Activated CD4-positive, alpha-beta T cell treated with anti-CD3 and anti-CD28 coated beads, Interleukin-10, Interleukin-2, amounts not matched to agents 100 ng/mL and 50 ng/mL, durations not matched to agents 16 hours and 8 hours (primary cell): ENCODE measurements around the gene PLPP4.
"Not testable (repeated sequence)": the region's sequence is repeated elsewhere in the genome, so short reads cannot be mapped to it uniquely, and the experiment has no call there.

Experiments
- DNase-seq: peaks from one replicate; pipeline ENCODE4 v3.0.0-alpha.2; 2020

Gene PLPP4

GRCh38 chr10:120492346-120492745 lies 35.3 kb downstream of the PLPP4 start:
- DNase-seq = no peak

- DNase-seq = no peak
These were observed 36.6 kb downstream of the PLPP4 start for GRCh38 chr10:120493411-120494312.

- no peak for DNase-seq
These were observed 37.3 kb downstream of the PLPP4 start for GRCh38 chr10:120494313-120494710.

GRCh38 chr10:120495226-120496009 lies 38.4 kb downstream of the PLPP4 start:
- no peak for DNase-seq

- no peak for DNase-seq
These were observed 42.9 kb downstream of the PLPP4 start for GRCh38 chr10:120499883-120500282.

- DNase-seq = no peak
These were observed 46.7 kb downstream of the PLPP4 start for GRCh38 chr10:120503689-120504088.

- DNase-seq = not testable (repeated sequence)
These were observed 47.2 kb downstream of the PLPP4 start for GRCh38 chr10:120504227-120504626.

- DNase-seq = no peak
These were observed 48.0 kb downstream of the PLPP4 start for GRCh38 chr10:120505056-120505455.

GRCh38 chr10:120505866-120506265 lies 48.8 kb downstream of the PLPP4 start:
- DNase-seq = no peak

GRCh38 chr10:120506674-120507073 lies 49.6 kb downstream of the PLPP4 start:
- no peak for DNase-seq

GRCh38 chr10:120507175-120507574 lies 50.1 kb downstream of the PLPP4 start:
- no peak for DNase-seq

- no peak for DNase-seq
These were observed 50.6 kb downstream of the PLPP4 start for GRCh38 chr10:120507651-120508050.

GRCh38 chr10:120508393-120508792 lies 51.4 kb downstream of the PLPP4 start:
- DNase-seq = peak; percentile 42

GRCh38 chr10:120508966-120509365 lies 51.9 kb downstream of the PLPP4 start:
- no peak for DNase-seq

GRCh38 chr10:120511165-120511564 lies 54.1 kb downstream of the PLPP4 start:
- no peak for DNase-seq

GRCh38 chr10:120513307-120513796 lies 56.3 kb downstream of the PLPP4 start:
- no peak for DNase-seq

GRCh38 chr10:120514035-120514620 lies 57.1 kb downstream of the PLPP4 start:
- peak; percentile 6 for DNase-seq

GRCh38 chr10:120514959-120515358 lies 57.9 kb downstream of the PLPP4 start:
- no peak for DNase-seq

GRCh38 chr10:120515741-120516140 lies 58.7 kb downstream of the PLPP4 start:
- no peak for DNase-seq

- no peak for DNase-seq
These were observed 59.4 kb downstream of the PLPP4 start for GRCh38 chr10:120516426-120516825.

GRCh38 chr10:120517196-120517595 lies 60.2 kb downstream of the PLPP4 start:
- no peak for DNase-seq

- DNase-seq = no peak
These were observed 61.0 kb downstream of the PLPP4 start for GRCh38 chr10:120517881-120518484.

- DNase-seq = no peak
These were observed 64.9 kb downstream of the PLPP4 start for GRCh38 chr10:120521880-120522279.
